Measurements from ENCODE around the gene PKP1.

The PKP1 gene

DNA sequence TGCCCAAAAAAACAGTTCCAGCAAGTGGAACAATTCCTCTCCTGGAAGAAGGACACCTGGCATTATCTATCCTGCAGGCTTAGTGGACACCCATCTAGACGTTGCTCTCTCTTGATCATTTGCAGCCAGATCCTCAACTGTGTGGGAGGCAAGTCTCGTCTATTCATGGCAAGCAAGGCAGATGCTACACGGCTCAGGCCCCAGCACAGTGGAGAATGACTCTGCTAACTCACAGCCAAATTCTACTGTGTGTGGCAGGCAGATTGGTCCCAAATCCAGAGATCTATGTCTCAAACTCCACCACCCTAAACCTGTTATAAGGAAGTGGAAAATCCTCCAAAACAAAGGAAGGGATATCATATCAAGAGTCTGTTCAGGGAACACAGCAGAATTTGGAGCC lies 87.2 kb downstream of the PKP1 start:
- no peak for DNase-seq (ENCODE audit: low read depth)

DNA sequence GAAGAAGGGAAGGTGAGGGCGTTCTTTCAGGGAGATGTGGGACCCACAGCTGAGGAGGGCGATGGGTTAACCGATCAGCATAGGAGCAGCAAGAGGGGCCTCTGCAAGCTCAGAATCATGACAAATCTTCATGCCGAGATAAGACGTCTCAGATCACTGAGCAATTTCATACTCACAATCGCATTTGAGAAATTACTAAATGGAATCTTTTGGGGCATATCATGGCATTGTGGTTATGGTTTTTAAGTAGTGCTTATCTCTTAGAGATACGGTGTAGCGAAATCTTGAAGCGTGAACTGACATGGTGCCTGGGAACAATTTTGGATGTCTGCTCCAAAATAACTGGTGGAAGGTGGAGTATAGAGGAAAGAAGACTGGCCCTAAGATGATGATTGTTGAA lies 88.0 kb downstream of the PKP1 start:
- DNase-seq (ENCODE audit: low read depth), result no peak

DNA sequence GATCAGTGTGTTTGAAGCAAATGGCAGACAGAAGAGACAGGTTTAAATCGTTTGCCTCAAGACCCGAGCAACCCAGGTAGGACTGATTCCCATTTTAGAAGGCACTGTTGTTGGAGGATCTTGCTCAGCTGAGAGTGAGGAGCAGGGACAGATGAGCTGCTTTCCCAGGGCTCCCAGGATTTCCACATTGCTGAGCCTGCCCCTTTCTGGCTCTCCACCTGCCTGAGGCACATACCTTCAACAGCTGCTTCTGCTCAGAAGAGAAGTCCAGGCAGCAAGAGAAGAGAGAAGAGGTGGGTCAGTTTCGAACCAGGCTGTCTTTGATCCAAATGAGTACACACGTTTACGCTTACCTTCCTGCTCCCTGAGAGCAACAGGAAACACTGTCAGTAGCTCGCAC lies 88.5 kb downstream of the PKP1 start:
- DNase-seq (ENCODE audit: low read depth), result no peak

DNA sequence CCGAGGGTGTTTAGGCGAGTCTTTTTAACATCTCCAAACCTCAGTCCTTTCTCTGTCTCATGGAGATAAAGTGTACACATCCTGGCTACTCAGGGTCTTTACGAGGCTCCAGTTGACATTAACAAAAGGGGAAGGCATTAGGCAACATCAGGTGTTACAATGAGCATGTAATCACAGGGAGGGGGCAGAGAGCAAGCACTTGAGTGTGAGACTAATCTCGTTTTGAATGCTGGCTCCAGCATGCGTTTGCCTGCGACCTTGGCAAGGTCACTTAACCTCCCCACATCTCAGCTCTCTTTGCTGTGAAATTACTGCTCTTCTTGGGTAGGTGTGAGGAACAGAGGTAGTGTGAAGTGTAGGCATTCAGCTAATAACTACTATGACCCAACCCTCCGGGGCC lies 91.1 kb downstream of the PKP1 start:
- DNase-seq (ENCODE audit: low read depth), result no peak

DNA sequence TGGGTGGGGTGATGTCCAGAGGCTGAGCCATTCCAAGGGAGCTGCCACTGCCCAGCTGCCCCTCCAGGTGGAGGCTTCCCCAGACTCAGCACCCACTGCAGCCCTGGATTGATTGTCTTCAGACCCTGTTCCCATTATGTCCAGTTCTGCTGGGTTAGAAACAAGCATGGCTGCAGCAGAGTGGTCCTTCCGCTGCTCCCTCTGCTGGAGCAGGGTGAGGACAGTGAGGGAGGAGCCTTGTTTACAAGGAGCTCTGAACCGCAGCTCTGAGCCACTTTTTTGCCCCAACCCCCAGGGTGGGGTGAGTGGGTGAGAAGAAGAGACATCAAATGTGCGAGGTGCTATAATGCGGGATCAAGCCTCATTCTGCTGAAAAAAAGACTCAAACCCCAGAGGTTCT lies 91.9 kb downstream of the PKP1 start:
- DNase-seq (ENCODE audit: low read depth), result no peak

DNA sequence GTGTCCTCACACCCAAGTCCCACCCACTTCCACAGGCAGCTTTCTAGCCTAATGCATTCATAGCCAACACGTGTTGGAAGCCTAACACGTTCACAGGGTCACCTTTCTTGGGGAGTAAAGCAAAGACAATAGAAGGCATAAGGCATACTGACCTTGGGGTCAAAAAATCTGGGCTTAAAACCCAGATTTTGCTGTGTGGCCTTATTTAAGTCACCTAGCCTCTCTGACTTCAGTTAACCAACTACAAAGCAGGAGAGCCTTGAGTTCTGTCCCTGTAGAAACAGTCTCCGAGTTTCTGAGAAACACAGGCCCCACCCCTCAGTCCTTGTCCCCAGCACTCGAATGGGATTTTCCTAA lies 92.8 kb downstream of the PKP1 start:
- DNase-seq (ENCODE audit: low read depth), result no peak

DNA sequence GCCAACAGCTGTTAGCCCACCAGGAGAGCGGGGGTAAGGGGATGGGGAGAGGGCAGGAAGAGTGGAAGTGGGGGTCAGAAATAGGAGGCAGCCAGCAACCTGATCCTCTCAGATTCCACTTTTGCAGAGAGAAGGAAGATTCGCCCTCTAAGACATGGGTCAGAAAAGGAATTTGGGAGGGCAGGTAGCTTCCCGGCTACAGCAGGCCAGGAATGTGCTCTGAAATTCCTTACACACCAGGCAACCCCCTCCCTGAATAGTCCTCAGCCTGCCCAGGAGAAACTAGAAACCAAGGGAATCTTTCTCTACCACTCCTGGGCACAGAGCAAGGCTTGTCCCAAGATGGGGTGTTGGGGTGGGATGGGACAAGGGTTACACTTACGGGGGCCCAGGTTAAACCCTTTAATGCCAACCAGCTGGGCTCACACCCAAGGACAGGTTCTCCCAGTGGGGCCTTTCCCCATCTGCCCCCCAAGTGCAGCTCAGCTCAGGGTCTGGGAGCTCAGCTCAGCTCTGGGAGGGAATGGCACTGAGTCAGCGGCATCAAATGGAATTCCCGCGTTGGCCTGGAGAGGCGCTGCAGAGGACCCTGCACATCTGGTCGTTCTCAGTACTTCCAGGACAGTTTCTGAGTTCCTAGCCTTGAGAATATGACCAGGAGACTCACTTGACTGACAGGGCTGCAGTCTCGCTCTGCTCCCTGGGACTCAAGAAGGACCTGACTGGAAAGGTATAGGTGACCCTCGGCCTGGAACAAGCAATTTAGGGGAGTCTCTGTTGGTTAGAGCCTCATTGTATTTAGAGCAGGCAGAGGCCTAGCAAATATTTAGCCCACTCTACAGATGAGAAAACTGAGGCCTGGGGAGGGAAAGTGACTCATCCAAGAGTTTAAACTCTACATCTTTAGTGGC lies 93.4 kb downstream of the PKP1 start:
- no peak for DNase-seq (ENCODE audit: low read depth)

DNA sequence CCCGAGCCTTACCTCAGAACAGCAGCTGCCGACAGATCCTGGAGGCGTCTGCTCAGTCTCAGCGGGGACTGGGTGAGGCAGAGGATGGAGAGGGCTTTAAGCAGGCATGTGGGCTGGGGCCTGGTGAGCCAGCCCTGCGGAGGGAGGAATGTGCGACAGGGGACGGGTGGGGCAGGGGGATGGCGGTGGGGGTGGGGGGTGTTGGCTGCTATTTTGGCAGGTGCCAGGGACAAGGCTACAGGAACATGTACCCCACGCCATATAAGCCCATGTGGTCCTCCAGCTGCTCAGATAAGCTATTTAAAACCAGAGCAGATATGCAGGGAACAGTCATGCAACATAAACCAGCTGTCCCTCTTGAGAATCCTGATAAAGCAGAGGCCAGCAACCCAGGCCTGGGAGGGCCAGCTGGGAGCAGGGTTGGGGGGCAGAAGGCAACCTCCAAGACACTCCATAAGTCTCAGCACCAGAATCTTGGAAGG lies 94.3 kb downstream of the PKP1 start, which contains the start of gene TNNT2:
Gene TNNT2 (minus strand): TSS at position 70 of the 482 bp plus-strand sequence. CDS start 4,426 bp downstream, outside the sequence.
- no peak for DNase-seq (ENCODE audit: low read depth)

DNA sequence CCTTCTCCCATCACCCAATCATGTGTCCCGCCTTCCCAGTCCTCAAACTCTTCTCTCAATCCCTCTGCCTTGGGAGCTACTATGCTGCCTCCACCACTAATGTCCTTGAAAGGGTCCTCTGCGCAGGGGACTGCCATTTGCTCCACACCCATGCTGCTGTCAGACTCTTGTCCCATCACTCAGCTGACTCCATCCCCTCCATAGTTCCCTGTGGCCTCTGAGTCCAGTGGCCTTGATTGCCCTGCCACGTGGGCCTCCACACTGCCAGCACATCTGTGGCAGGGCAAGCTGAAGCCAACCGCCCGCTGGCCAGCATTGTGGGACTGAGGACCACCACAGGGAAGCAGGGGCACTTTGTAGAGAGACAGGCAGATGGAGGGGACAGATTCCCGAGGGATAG lies 95.5 kb downstream of the PKP1 start:
- no peak for DNase-seq (ENCODE audit: low read depth)

DNA sequence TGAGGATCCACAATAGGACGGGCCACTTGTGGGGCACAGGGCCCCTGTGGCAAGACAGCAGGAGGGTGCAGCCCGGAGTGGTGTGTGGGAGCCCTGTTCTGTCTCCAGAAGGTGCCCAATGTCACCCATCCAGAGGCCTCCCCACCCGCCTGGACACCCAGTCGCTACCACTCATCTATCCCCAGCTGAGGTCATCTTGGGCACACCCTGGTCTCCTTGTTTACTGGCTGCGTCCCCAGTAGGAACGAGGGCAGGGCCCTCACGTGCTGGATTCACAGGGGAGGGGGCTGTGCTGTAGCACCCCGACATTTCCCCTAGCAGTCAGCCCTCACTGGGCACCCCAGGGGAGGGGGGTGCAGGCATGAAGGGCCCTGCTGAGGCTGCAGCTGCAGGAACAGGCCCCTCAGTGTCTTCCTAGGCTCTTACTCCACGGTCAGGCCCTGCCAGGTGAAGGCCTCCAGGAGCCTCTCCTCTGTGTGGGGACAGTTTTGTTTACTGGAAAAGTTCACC lies 96.5 kb downstream of the PKP1 start:
- no peak for DNase-seq (ENCODE audit: low read depth)

DNA sequence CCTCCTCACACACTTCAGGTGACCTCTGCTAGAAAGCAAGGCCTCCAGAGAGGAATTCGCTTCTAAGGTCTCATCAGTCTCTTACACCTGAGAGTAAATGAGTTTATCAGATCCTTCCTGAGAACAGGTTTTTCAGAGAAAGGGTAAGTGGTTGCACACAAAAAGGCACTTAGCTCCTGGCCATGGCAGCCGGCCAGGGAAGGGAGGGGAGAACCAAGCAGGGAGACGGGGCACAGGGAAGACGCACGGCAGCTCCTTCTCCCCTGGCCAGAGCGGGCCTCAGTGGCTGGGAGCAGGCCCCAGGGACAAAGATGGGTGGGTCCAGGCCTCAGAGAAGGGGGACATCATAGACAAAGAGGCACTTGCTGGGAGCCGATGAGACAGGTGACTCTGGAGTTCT lies 97.8 kb downstream of the PKP1 start:
- DNase-seq (ENCODE audit: low read depth), result no peak
